HL-60 (cell line): ENCODE data around the gene DAAM1.

Source experiments
- DNase-seq, 2 experiments: peaks; one replicate each; pipeline ENCODE4 v3.0.0-alpha.2; 2010 to 2020; ENCODE audit warnings: low read depth in 1 of 2, low spot score in 1 of 2
- H3K27ac ChIP-seq: fragments of 250-450 bp; sonication (Bioruptor Pico); replicated peaks from 2 replicates; pipeline ENCODE4 v1.5.1; 2020; ENCODE audit warnings: mild to moderate bottlenecking, moderate library complexity
- H3K27me3 ChIP-seq: fragments of 250-450 bp; sonication (Bioruptor Pico); 2 replicates; pipeline ENCODE4 v1.5.1; 2021; ENCODE audit warnings: mild to moderate bottlenecking, moderate library complexity; ENCODE audit not compliant: insufficient read depth, poor library complexity, severe bottlenecking
- H3K4me3 ChIP-seq: replicated peaks from 2 replicates; pipeline ENCODE4 v1.5.1; 2011; ENCODE audit warnings: mild to moderate bottlenecking, control low read depth, low read length; ENCODE audit not compliant: insufficient read depth
- CTCF ChIP-seq: IDR thresholded peaks from one replicate; pipeline ENCODE4 v1.5.1; 2011; ENCODE audit warnings: low read length, control low read depth, inconsistent platforms; ENCODE audit not compliant: insufficient read depth
- GABPA ChIP-seq: IDR thresholded peaks from 2 replicates; pipeline ENCODE4 v1.6.1; 2012; ENCODE audit warnings: low read depth
- POLR2AphosphoS5 ChIP-seq: IDR thresholded peaks from 2 replicates; pipeline ENCODE4 v1.6.1; 2012; ENCODE audit warnings: low read depth
- SPI1 ChIP-seq: IDR thresholded peaks from 2 replicates; pipeline ENCODE4 v1.6.1; 2012; ENCODE audit warnings: low read depth, mild to moderate bottlenecking, borderline replicate concordance
- TF ChIP-seq, protein P1 (sequence below): IDR thresholded peaks from 2 replicates; pipeline ENCODE4 v1.6.1; 2012; ENCODE audit warnings: low read depth; ENCODE audit not compliant: insufficient replicate concordance

Gene DAAM1

GRCh38 chr14:59370158-59370742 is 181.8 kb downstream of the DAAM1 start:
- DNase-seq: no peak
- TF ChIP-seq SPI1 (no peak), CTCF (no peak), POLR2AphosphoS5 (no peak)
- TF ChIP-seq, protein P1, sequence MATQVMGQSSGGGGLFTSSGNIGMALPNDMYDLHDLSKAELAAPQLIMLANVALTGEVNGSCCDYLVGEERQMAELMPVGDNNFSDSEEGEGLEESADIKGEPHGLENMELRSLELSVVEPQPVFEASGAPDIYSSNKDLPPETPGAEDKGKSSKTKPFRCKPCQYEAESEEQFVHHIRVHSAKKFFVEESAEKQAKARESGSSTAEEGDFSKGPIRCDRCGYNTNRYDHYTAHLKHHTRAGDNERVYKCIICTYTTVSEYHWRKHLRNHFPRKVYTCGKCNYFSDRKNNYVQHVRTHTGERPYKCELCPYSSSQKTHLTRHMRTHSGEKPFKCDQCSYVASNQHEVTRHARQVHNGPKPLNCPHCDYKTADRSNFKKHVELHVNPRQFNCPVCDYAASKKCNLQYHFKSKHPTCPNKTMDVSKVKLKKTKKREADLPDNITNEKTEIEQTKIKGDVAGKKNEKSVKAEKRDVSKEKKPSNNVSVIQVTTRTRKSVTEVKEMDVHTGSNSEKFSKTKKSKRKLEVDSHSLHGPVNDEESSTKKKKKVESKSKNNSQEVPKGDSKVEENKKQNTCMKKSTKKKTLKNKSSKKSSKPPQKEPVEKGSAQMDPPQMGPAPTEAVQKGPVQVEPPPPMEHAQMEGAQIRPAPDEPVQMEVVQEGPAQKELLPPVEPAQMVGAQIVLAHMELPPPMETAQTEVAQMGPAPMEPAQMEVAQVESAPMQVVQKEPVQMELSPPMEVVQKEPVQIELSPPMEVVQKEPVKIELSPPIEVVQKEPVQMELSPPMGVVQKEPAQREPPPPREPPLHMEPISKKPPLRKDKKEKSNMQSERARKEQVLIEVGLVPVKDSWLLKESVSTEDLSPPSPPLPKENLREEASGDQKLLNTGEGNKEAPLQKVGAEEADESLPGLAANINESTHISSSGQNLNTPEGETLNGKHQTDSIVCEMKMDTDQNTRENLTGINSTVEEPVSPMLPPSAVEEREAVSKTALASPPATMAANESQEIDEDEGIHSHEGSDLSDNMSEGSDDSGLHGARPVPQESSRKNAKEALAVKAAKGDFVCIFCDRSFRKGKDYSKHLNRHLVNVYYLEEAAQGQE: no peak
- H3K4me3 ChIP-seq: no peak overlapping the region
- H3K27me3 ChIP-seq: no peaks in the 10 kb centered on the region
- no peak overlapping the region for H3K27ac ChIP-seq

- H3K27me3 ChIP-seq: no peaks in the 10 kb centered on the region
- DNase-seq: no peak
- TF ChIP-seq GABPA (no peak), SPI1 (no peak), CTCF (no peak), POLR2AphosphoS5 (no peak)
- TF ChIP-seq, protein P1: no peak
- no peak overlapping the region for H3K4me3 ChIP-seq
- H3K27ac ChIP-seq: no peak overlapping the region
Measured at GRCh38 chr14:59371771-59372170, 183.3 kb downstream of the DAAM1 start.

- Histone ChIP-seq H3K4me3 (no peak overlapping the region), H3K27ac (no peak overlapping the region), H3K27me3 (no peaks in the 10 kb centered on the region)
- no peak for DNase-seq
- TF ChIP-seq, protein P1: no peak
Measured at GRCh38 chr14:59374048-59374447, 185.6 kb downstream of the DAAM1 start.

GRCh38 chr14:59376686-59377085 is 188.2 kb downstream of the DAAM1 start:
- no peak for TF ChIP-seq POLR2AphosphoS5
- TF ChIP-seq, protein P1: no peak
- TF ChIP-seq CTCF: no peak
- TF ChIP-seq GABPA: no peak
- TF ChIP-seq SPI1: no peak

More at GRCh38 chr14:59376686-59377085, 188.2 kb downstream of the DAAM1 start:
- no peak for DNase-seq
- Histone ChIP-seq H3K4me3 (no peak overlapping the region), H3K27me3 (no peaks in the 10 kb centered on the region), H3K27ac (no peak overlapping the region)
